HS-5 (cell line): ENCODE data around the gene LRRN2.

Source experiments
- DNase-seq: peaks from one replicate; pipeline ENCODE4 v3.0.0-alpha.2; 2012; ENCODE audit warnings: low read depth

Gene LRRN2

DNA sequence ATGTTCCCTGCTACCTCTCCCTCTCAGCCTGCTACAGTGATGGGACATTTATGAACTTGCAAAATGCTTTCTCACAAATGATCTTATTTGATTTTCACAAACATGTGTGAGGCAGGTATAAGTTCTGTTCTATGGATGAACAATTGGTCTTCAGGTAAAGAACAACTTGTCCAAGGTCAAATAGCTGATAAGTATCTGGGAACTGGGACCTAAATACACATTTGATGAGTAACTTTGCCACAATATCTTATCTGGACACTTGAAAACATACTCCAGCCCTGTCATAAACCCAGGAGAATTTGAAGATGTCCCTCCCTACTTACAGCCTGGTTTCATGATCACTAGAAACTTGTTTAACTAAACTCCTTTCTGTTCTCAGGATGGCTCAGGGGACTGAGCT lies 23.0 kb downstream of the LRRN2 start:
- DNase-seq: no peak

DNA sequence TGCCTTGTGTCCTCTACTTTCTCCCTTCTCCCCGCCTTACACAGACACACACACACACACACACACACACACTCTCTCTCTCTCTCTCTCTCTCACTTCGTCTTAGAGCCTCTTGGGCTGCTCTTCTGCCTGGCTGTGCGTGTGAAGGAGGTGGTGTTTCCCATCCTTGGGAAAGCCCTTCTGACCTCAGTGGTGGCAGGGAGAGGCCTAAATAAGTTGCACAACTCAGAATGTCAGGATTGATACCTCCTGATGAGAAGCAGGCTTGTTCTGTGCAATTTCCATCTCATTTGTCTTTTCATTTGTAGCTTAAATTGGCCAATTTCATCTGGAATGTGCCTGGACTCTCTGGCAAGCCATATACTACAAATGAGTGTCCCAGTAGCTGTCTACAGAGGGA lies 25.0 kb downstream of the LRRN2 start:
- no peak for DNase-seq

DNA sequence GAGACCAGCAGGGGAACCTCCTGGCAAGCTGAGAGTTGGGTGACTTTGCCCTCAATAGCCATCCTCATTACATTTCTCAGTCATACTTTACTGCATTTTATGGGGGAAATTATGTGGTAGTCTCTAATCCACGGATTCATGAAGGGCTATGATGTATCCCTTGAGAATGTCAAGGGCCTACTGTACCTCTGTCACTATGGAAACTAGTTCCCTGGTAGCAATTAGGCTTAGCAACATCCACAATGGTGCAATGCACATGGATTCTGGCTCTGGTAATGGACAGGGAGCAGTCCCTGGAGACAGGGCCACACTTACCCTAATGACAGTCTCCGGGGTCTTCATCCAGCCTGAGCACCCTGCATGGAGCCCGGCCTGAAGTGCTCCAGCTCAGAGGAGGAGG lies 26.5 kb downstream of the LRRN2 start:
- DNase-seq: peak; percentile 2

DNA sequence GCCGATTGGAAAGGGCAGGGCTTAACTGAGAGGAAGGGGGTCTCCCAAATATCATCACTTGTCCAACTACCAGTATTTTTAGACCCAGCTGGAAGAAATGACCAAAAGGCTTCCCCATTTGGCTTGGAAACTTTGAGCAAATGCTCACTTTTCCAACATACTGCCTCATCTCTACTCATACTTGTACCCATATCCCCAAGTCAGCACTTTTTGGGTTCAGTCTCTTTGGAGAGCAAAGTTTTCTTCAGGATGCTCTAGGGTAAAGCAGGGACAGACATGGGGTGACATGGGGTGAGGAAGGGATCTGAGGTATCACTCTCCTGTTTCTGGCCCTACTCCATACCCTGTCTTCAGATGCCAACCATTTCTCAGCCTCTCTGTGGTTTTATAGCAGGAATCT lies 27.2 kb downstream of the LRRN2 start:
- no peak for DNase-seq

DNA sequence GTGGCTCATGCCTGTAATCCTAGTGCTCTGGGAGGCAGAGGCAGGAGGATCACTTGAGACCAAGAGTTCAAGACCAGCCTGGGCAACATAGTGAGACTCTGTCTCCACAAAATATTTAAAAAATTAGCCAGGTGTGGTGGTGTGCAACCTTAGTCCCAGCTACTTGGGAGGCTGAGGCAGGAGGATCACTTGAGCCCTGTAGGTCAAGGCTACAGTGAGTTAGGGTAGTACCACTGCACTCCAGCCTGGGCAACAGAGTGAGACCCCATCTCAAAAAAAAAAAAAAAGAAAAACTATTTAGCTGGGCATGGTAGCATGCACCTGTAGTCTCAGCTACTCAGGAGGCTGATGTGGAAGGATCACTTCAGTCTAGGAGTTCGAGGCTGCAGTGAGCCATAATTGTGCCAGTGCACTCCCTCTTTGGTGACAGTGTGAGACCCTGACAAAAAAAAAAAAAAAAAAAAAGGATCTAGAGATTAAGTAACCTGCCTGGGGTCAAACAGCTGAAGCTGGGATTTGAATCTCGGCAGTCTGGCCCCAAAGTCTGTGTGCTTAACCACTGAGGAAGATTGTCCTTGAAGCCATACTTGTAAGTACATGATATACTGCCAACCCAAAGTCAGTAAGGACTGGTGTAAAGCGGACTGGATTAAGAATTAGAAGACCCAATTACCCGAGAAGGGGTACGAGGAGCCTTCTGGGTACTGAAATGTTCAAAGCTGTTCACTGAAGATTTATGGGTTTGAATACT lies 31.8 kb downstream of the LRRN2 start:
- no peak for DNase-seq

DNA sequence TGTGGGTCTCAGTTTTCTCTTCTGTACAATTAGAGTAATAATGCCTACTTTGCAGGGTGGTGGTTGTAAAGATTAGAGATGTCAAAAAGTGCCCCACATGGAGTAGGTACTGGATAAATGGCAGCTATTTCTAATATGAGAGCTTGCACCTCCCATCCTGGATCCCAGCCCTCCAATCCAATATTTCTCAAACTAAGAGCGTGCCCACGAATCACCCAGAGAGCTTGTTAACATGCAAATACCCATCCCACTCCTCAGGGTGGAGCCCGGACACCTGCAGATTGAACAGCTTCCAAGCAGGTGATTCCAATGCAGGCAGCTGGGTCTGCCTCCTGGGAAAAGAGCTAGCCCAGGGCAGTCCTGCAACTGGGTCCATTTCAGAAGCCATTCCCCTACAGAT lies 33.0 kb downstream of the LRRN2 start:
- DNase-seq: no peak

DNA sequence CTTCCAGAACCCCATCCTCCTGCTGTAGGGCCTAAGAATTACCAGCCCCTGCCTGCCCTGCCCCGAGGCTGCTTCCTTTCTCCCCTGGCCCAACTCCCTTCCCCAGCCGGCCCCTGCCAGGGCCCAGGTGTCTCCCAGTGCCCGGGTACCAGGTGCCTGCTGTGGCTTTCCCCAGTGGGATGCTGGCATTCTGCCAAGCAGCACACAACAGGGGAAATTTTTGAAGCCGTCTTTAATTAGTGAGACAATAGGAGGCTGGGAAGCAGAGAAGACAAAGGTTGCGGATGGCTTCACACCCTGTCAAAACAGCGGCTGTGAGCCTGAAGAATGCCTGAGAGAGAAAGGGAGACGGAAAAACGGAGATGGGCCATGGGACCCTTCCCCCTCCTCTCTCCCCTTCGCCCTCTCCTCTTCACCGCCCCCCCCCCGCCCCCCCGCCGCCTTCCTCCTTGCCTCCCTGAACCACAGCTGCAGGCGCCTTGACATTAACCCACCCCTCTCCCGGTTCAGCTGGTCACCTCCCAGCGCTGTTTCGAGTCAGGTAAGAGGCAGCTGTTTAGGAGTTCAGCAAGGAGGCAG lies 33.6 kb downstream of the LRRN2 start:
- no peak for DNase-seq

DNA sequence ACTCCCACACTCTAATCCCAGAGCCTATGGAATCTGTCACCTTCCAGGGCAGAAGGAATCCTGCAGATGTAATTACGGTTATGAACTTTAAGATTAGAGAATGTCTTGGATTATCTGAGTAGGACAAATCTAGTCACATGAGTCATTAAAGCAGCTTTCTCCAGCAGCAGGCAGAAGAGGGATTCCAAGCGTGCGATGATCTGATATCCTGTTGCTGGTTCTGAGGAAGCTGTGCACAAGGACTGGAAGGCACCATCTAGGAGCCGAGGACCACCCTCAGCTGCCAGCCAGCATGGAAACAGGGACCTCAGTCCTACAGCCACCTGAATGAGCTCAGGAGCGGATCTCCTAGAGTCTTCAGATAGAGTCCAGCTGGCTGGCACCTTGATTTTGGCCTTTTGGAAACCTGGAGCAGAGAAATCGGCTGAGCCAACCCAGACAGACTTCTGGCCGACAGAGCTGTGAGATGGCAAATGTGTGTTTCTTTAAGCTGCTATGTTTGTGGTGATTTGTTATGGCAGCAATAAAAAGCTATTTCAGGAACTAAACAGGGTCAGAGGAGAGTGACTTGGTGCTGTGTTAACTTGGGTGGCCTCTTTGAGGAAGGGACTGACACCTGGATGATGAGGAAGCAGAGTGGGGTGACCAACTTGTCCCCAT lies 34.5 kb downstream of the LRRN2 start:
- no peak for DNase-seq

DNA sequence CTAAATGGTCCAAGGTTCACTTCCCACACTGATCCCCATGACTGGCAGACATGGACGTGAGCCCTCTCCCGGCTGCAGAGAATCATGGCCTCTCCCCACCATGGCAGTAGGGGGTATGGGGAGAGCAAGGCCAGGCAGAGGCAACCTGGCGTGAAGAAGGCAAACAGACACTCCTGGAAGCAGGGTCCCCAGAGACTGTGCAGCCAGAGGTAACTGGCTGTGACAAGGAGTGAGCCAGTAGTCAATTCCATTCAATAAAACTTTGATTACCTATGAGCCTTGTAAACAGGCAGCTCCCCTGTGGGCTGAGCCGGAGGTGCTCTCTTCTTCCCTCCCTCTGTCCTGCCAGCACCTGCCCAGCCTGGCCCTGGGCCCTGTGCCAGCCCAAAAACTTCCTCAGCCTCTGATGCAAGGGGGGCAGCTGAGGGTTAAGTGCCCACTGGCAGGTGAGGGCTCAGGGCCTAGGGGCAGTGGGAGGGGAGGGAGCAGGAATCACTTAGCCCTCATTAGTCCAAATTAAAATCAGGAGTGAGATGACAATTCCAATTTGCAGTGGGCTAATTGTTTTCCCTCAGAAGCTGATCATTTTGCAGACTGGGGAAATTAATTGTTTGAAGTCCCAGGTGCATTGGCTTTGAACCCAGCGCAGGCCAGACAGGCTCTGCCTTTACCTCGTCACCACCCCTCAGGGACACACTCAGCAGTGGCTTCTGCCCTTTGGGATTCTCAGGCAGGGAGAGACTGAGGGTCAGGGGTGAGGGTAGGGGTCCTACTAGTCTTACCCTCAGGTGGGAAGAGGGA lies 35.6 kb downstream of the LRRN2 start:
- no peak for DNase-seq

DNA sequence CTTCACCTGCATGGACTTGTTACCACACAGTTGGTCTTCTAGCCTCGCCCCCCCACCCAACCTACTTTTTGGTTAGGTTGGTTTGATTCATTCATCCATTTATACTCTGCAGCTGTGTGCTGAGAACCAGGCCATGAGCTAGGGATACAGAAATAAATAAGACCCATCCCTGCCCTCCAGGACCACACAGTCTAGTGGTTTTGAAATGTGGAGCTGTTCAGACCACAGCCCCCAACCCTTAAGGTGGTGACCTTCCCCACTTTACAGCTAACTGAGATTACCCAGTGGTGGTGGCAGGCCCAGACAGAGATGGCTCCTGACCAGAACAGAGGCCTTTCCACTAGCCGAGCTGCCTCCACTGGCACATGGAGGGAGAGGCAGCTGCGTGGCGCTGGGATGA lies 37.0 kb downstream of the LRRN2 start:
- DNase-seq: no peak

DNA sequence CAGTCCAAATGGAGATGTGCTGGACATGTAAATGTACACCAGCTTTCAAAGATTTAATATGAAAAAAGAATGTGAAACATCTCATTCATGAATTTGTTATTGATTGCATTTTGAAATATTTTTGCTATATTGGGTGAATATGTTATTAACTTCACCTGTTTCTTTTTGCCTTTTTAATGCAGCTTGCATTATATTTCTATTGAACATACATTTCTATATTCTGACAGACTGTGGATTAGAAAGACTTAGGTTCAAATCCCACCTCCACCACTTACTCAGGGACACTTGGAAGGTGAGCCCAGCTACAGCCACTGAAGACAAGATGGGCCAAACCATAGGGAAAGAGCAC lies 37.8 kb downstream of the LRRN2 start:
- no peak for DNase-seq

DNA sequence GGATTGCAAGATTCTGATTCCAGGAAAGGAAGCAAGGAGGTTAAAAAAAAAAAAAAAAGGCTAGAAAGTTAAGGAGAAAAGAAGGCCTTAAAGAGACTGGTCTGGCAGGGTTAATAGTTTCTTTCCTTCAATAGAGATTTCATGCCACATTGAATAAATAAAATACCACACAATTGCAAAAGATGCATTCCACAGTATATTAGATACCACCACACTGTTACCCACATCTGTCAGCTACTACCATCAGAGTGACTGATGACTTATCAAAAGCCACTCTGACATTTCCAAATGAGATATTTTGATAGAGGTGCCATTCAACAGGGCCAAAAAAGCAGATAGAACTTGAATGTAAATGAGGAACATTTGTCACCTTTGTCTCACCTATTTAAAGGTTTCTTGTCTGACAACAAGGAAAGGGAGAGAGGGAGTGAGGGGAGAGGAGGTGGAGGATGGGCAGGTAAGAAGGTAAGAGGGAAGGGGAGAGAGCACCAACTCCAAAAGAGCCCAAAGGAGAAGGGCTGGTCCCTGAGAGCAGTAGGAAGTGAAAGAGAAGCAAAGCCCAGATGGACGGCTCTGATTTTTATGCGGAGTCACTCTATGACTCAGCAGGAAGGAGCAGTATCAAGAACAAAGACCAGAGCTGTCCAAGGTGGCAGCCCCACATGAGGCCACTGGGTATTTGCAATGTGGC lies 38.3 kb downstream of the LRRN2 start:
- DNase-seq: peak; percentile 35

DNA sequence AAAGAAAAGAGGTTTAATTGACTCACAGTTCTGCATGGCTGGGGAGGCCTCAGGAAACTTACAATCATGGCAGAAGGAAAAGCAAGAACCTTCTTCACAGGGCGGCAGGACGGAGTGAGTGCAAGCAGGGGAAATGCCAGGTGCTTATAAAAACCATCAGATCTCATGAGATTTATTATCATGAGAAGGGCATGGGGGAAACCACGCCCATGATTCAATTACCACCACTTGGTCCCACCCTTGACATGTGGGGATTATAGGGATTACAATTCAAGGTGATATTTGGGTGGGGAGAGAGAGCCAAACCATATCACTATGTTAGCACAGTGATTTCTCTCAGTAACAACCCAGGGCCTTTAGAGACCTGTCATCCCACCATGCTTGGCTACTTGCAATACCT lies 39.9 kb downstream of the LRRN2 start:
- no peak for DNase-seq

DNA sequence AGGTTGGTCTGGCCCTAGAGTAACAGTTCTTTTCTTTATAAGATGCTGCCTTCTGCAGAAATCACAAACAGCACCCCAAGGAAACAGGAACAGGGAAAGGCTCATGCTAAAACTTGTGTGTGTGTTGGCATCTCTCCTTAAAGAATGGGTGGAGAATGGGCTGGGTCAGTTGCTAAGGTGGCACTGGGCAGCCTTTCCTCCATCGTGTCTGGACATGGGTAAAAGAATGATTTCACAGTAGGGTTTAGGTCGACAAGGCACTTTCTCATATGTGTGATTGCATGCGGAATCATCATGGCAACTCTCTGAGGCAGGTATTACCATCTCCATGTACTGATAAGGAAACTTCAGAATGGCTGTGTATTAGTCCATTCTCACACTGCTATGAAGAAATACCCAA lies 40.3 kb downstream of the LRRN2 start:
- no peak for DNase-seq

DNA sequence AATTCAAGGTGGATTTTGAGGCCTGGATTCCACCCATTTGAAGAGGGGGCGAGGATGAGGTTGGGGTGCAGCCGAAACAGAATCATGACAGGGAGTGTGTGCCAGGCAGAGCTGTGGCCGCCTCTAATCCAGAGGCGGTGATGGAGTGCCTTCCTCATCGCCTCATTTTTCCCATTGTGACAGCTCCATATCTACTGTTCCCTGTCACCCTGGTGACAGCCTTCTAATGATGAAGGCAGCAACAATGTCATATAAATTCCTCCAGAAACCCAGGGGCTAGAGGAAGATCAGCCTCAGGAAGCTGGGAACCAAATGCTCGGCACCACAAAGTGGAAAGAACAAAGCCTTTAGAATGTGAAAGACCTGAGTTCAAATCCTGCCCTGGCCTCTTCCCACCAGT lies 42.0 kb downstream of the LRRN2 start:
- no peak for DNase-seq

DNA sequence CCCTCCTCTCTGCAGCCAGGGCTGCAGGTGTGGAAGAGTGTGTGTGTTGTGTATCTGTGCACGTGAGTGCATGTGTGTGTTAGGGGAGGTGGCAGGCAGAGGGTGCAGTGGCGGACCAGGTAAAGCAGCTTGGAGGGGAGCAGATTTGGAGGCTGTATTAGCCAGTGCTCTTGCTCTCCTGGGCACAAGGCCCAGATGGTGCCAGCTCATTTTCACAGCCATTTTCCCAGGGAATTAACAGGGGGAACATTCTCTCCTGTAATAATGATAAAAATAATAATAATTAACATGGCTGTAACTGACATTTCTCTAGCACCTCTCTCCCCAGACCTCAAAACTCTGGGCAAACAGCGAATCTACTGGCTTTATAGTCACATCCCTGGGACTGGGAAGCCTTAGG lies 43.6 kb downstream of the LRRN2 start:
- DNase-seq: no peak

DNA sequence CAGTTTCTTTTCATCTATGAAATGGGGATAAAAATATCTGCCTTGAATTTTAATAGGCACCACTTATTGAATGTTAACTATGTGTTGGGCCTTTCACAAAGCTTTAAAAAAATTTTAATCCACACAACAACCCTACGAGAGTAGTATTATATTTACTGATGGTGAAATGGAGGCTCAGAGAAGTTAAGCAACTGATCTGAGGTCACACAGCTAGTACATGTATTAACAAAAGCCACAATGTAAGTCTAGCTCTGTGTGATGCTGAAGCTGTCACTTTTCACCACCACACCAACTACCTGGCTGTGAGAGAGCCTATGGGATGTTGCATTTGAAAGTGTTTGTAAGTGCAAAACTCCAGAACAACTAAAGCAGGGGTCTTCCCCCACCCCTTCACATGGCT lies 44.1 kb downstream of the LRRN2 start:
- DNase-seq: no peak

DNA sequence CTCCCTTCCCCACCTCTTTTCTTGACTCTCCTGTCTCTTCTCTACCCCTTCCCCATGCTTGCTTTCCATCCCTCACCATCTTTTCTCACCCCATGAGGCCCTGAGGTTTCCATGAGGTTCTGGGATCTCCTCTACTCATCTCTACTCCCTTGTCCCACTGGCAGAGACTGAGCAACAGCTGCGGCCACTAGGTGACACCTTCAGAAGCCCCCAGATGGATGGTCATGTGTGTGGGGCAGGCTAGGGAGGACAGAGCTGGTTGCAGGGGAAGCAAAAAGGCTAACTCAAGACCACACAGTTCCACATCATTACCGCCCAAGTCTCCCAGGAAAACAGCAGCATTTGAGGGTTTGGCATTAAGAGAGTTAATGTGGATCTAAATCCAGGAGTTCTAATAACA lies 45.0 kb downstream of the LRRN2 start:
- DNase-seq: no peak

DNA sequence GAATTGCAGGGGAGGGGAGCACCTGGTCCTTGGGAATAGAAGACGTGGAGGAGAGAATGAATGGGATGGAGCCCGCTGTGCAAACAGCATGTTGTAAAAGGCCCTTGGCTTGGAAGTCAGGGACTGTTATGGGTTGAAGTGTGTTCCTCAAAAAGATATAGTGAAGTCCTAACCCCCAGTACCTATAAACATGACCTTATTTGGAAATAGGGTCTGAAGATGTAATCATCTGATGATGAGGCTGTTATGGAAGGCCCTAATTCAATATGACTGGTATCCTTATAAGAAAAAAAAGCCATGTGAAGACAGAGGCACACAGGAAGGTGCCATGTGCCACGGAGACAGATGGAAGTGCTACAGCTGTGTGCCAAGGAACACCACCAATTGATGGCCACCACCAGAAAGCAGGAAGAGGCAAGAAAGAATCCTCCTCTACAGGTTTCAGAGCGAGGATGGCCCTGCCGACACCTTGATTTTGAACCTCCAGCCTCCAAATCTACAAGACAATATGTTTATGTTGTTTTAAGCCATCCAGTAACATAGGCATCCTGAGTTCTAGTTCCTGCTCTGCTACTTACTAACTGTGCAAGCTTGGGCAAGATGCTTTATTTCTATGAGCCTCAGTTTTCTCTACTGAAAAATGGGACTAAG lies 51.2 kb downstream of the LRRN2 start:
- no peak for DNase-seq

DNA sequence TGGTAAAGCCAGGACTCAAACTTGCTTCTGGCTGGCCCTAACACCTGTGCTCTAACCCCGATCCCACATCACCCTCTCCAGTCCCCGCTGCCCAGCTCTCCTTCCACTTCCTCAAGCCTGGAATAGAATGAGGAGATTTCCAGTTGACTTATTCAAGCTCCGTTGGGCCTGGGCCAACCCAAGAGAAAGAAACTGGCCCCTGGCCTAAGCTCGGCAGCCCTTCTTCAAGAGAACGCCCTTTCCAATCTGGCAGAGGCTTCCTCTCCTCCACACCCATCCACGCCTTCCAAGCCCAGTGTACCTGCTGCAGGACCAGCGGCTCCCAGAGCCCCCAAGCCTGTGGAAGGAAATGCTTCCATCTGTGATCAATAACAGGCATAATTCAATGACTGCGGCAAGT lies 51.9 kb downstream of the LRRN2 start:
- DNase-seq: no peak

DNA sequence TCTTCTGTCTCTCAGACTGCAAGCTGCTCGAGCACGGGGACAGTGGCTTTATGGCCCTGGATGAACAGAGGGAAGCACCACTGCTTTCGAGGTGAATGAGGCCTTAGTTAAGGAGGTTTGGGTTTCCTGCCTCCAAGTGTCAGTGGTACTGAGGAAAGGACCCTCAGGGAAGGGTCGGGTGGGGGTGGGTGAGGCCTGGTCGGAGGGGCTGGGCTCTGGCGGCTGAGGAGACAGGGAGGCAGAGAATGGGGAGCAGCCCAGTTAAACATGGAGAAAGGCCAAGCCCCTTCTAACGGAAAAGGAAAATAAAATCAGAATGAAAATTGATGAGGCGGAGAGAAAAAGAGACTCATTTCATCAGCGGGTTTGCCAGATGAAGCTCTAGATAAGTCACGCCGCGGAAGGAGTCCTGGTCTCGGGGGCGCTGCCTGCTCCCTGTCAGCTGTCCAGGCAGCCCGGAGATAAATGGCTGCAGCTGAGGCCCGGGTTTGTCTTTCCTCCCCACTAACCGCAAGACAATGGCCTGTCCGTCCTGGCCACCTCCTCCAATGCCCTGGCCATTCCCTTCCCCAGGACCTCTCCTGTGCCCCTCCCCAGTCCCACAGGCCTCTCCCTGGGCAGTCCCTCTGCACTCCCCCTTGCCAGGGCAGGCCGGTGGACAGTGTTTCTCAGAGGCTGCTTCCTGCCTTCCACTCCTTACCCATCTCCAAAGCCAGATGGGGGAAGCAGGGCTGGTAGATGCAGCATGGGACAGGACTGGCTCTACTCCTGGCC lies 55.2 kb downstream of the LRRN2 start:
- DNase-seq: no peak
